ENCODE data around the gene HPCAL4.

Gene HPCAL4

GRCh38 chr1:39673215-39673614 is 18.0 kb downstream of the HPCAL4 start:
- no peak for DNase-seq

- peak; percentile 36 for DNase-seq
These were observed 18.7 kb downstream of the HPCAL4 start for GRCh38 chr1:39672551-39672947.

GRCh38 chr1:39671793-39672550 is 19.3 kb downstream of the HPCAL4 start, which contains the start of gene NT5C1A:
Gene NT5C1A, minus strand, starts transcription at chr1:39672107. Its CDS starts 69 bp downstream, at chr1:39672038.
- DNase-seq, result peak; percentile 20

- no peak for DNase-seq
These were observed 19.8 kb downstream of the HPCAL4 start for GRCh38 chr1:39671433-39671792.

GRCh38 chr1:39670689-39671088 is 20.5 kb downstream of the HPCAL4 start:
- no peak for DNase-seq

- DNase-seq, result no peak
These were observed 22.3 kb downstream of the HPCAL4 start for GRCh38 chr1:39668894-39669293.

- no peak for DNase-seq
These were observed 23.1 kb downstream of the HPCAL4 start for GRCh38 chr1:39668111-39668510.

GRCh38 chr1:39666772-39667171 is 24.5 kb downstream of the HPCAL4 start:
- no peak for DNase-seq

- DNase-seq, result no peak
These were observed 27.7 kb downstream of the HPCAL4 start for GRCh38 chr1:39663559-39663958.

- DNase-seq, result no peak
These were observed 28.4 kb downstream of the HPCAL4 start for GRCh38 chr1:39662861-39663260.

GRCh38 chr1:39659538-39659937 is 31.7 kb downstream of the HPCAL4 start:
- DNase-seq, result no peak

GRCh38 chr1:39659110-39659509 is 32.1 kb downstream of the HPCAL4 start:
- no peak for DNase-seq

GRCh38 chr1:39657923-39658485 is 33.2 kb downstream of the HPCAL4 start:
- peak; percentile 51 for DNase-seq

GRCh38 chr1:39657402-39657801 is 33.8 kb downstream of the HPCAL4 start:
- no peak for DNase-seq

GRCh38 chr1:39656391-39656790 is 34.8 kb downstream of the HPCAL4 start:
- no peak for DNase-seq

- no peak for DNase-seq
These were observed 35.5 kb downstream of the HPCAL4 start for GRCh38 chr1:39655578-39656268.

- no peak for DNase-seq
These were observed 36.9 kb downstream of the HPCAL4 start for GRCh38 chr1:39654291-39654690.

- peak; percentile 74 for DNase-seq
These were observed 37.6 kb downstream of the HPCAL4 start for GRCh38 chr1:39653546-39654031.

GRCh38 chr1:39652554-39652953 is 38.7 kb downstream of the HPCAL4 start:
- DNase-seq, result no peak

GRCh38 chr1:39652105-39652504 is 39.1 kb downstream of the HPCAL4 start:
- DNase-seq, result no peak

GRCh38 chr1:39650431-39650830 is 40.8 kb downstream of the HPCAL4 start:
- DNase-seq, result no peak

- no peak for DNase-seq
These were observed 41.5 kb downstream of the HPCAL4 start for GRCh38 chr1:39649636-39650185.

- DNase-seq, result no peak
These were observed 42.7 kb downstream of the HPCAL4 start for GRCh38 chr1:39648496-39648895.

GRCh38 chr1:39647247-39647646 is 44.0 kb downstream of the HPCAL4 start:
- DNase-seq, result no peak
